HG02970 (cell line): ENCODE data around the gene EIF2B5.
A peak's percentile ranks its signal among the peaks of the same experiment; 100 is the strongest.
"Not testable (repeated sequence)": the region's sequence is repeated elsewhere in the genome, so short reads cannot be mapped to it uniquely, and the experiment has no call there.

Experiments used
- ATAC-seq: cut with Tn5 transposase; IDR thresholded peaks from one replicate; pipeline ENCODE4 v1.9.1; 2021; ENCODE audit warnings: mild to moderate bottlenecking, moderate library complexity, moderate number of reproducible peaks; ENCODE audit not compliant: unreplicated experiment, low FRiP score

Gene EIF2B5

DNA sequence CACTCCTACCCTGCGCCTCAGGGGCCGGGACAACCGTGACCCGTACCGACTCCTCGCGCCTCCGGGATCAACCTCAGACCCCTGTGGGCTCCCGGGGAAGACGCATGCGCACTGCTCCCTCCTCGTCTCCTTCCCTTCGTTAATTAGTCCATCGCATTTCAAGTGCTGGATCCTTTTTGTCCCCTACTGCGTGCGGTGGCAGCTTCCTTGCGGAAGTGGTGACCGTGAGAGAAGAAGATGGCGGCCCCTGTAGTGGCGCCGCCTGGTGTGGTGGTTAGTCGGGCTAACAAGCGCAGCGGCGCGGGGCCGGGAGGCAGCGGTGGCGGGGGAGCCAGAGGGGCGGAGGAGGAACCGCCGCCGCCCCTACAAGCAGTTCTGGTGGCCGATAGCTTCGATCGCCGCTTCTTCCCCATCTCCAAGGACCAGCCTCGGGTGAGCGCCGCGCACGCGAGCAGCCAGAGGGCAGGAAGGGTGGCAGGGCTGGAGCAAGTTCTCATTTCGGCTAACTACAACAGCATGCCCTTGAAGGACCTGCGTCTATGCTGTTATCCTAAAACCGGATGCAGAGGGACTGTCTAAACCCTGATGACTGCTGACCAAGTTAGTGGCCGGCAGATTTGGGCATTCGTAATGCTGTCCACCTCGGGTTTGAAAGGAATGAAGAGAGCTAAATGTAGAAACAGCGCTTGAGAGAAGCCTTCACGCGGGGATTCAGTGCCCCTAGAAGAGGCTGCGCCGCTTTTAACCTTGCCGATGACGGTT is at the start of gene EIF2B5:
EIF2B5 (plus strand) TSS at position 210 of the 762 bp plus-strand sequence; CDS start at position 238, 28 bp downstream.
- peak; percentile 85 for ATAC-seq

DNA sequence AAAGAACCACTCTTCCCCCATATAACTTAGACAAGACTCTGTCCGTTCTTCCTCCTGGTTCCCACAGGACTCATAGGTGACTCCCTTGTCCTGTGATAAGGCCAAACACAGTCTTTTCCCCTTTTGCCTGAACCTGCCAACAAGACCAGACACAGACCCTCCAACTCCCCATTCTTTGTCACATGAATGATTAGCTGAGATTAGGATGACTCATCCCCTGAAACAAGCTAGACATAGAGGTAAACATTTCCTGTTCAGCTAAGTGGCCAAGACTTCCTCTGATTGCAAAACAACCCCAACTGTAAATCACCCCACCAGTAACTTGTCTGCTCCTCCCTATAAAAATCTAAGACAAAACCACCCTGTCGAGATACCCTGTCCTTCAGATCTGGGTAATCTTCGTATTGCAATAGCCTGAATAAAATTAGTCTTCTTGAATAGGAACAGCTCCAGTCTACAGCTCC is 49.7 kb upstream of the EIF2B5 start:
- ATAC-seq: no peak

DNA sequence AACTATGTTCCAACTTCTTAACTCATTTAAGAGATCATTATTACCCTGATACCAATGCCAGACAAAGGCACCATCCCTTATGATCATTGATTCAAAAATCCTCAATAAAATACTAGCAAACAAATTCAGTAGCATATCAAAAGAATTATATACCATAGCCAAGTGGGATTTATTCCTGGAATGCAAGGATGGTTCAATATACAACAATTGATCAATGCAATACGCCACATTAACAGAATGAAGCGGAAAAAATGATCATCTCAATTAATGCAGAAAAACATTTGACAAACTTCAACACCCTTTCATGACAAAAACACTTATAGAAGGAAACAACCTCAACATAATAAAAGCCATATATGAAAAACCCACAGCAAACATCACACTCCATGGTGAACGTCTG is 43.0 kb upstream of the EIF2B5 start:
- ATAC-seq: no peak

DNA sequence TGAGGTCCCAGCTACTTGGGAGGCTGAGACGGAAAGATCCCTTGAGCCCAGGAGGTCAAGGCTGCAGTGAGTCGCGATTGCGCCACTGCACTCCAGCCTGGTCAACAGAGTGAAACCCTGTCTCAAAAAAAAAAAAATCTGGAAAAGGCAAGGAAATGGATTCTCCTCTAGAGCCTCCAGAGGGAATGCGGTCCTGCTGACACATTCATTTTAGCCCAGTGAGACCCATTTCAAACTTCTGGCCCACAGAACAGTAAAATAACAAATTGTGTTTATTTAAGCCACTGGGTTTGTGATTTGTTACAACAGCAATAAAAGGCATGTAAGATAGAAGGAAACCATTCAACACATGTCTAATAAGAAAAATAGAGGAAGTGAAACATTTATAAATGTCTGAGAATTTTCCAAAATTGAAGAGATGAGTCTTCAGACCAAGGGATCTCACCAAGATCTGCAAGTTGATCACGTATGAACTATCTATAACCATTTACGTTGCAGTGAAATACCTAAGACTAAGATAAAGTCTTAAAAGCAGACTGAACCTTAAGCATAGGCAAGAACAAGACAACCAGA is 38.3 kb upstream of the EIF2B5 start, which contains the start of gene HTR3E:
HTR3E (plus strand) TSS at position 254 of the 573 bp plus-strand sequence. CDS start 466 bp downstream, outside the sequence.
- ATAC-seq: no peak

DNA sequence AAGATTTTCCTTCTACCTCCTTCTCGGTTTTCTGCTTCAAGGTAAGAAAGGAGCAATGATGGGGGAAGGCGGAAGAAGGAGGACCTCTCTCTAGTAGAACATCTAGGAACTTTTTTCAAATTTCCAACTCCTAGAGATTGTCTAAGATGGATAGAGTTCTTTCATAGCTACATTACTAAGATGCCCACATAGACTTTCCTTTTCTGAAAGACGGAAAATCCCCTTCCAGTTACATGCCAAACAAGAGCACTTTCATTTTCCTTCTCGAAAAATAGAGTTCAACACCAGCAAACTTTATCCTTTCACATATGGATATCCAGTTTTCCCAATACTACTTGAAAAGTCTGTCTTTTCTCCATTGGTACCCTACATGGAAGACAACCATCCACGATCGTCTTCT is 37.6 kb upstream of the EIF2B5 start:
- ATAC-seq: no peak

DNA sequence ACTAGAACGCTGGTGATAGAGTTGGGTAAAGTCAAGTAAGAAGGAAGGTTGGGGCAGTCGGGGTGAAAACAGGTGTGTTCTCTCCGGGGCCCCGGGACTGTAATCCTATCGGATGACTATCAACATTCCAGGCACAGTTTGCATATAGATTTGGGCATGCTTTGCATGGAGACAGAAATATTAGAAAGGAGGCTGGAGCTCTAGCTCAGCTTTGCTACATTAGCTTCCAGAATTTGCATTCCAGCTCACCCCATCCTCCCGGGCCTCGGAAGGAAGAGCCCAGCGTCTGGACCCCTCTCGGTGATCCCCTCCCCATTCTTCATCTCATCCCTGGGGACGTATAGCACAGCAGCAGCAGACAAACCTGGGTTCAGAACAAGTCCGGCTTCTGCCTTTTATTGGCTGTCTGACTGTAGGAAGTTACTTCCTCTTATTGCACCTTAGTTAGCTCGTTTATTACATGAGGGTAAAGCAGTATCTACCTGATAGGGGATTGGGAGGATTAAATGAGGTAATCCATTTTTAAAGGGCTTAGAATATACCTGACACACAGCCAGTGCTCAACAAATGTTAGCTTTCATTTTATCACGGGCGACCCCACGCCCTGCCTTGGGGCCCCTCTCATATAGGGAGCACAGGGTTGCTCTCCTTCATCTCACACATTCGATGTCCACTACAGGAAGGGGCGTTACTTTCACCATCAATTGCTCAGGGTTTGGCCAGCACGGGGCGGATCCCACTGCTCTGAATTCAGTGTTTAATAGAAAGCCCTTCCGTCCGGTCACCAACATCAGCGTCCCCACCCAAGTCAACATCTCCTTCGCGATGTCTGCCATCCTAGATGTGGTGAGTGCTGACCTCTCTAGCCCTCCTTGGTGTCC is 35.1 kb upstream of the EIF2B5 start:
- no peak for ATAC-seq

DNA sequence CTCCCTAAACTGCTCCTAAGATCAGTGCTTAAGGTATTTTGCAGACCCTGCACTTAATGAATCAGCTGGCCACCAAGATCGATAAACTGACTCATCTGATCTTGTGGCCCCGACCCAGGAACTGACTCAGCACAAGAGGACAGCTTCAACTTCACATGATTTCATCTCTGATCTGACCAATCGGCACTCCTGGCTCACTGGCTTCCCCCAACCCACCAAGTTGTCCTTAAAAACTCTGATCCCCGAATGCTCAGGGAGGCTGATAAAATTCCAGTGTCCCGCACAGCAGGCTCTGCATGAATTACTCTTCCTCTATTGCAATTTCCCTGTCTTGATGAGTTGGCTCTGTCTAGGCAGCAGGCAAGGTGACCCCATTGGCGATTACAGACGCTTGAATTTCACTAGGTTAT is 24.8 kb upstream of the EIF2B5 start:
- no peak for ATAC-seq

DNA sequence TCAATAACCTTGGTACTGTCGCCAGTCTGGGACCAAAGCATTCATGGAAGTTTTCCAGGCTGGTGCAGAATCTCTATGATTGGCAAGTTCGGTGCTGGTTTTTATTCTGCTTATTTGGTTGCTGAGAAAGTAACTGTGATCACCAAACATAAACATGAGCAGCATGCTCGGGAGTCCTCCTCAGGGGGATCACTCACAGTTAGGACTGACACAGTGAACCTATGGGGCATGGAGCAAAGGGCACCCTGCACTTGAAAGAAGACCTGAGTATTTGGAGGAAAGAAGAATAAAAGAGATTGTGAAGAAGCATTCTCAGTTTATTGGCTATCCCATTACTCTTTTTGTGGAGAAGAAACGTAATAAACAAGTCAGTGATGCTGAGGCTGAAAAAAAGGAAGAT is 19.1 kb upstream of the EIF2B5 start:
- no peak for ATAC-seq

DNA sequence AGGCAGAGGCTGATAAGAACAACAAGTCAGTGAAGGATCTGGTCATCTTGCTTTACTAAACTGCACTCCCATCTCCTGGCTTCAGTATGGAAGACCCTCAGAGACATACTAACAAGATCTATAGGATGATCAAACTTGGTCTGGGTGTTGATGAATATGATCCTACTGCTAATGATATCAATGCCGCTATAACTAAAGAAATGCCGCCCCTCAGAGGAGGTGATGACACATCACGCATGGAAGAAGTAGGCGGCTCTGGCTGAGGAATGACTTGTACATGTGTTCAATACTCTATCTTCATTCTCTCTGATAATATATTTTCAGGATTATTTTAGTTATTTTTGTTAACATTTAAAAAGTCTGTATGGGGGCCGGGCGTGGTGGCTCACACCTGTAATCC is 17.5 kb upstream of the EIF2B5 start:
- no peak for ATAC-seq

DNA sequence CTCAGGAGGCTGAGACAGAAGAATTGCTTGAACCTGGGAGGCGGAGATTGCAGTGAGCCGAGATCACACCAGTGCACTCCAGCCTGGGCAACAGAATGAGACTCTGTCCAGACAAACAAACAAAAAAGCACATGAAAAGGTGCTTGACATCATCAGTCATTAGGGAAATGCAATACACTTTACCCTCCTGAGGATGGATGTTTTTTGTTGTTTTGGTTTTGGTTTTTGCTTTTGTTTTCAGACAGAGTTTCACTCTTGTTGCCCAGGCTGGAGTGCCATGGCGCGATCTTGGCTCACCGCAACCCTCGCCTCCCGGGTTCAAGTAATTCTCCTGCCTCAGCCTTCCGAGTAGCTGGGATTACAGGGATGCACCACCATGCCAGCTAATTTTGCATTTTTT is 14.1 kb upstream of the EIF2B5 start:
- not testable (repeated sequence) for ATAC-seq

DNA sequence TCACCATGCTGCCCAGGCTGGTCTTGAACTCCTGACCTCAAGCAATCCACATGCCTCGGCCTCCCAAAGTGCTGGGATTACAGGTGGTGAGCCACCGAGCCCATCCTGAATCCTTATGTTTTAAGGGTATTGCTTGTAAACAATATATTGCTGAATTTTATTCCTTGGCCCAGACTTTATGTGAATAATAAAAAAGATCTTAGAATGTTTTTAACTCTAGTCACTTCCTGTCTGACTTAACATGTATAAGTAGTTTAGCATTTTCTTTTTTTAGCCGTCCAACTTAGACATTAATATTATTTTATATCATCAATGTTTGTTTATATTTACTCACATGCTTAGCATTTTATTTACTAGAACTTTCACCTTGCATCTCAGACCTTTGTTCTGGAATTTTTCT is 9.2 kb upstream of the EIF2B5 start:
- ATAC-seq: no peak

DNA sequence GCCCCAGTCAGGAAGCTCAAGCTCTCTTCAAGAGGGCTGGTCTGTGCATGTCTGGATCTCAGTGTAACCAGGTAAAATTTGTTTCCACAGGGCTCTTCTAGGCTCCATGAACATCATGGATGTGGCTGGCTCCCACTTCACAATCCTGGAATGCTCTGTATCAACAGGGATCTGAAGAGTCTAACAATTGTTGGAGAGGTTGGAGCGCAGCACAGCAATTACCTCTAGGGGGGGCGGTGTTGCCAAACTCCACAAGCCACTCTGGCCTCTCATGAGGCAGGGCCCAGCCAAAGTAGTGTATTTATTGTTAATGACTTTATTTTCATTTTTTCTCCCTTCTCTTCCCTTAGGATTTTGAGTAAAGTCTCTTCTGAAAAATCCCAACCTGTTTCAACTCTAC is 6.1 kb upstream of the EIF2B5 start:
- ATAC-seq: no peak

DNA sequence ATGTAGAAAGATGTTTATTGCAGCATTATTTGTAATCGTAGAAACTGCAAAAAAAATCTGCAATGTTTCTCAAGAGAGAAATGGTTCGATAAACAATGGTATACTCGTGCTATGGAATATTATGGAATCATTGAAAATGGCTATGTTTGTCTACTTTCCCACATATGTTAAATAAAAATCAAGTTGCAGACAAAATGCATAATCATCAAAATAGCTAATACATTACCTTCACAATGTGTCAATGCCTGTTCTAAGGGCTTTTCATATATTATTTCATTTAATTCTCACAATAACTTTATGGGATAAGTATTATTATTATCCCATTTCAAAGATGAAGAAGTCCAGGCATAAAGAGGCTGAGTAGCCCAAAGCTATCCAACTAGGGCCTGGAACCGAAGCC is 2.2 kb upstream of the EIF2B5 start:
- ATAC-seq: no peak

DNA sequence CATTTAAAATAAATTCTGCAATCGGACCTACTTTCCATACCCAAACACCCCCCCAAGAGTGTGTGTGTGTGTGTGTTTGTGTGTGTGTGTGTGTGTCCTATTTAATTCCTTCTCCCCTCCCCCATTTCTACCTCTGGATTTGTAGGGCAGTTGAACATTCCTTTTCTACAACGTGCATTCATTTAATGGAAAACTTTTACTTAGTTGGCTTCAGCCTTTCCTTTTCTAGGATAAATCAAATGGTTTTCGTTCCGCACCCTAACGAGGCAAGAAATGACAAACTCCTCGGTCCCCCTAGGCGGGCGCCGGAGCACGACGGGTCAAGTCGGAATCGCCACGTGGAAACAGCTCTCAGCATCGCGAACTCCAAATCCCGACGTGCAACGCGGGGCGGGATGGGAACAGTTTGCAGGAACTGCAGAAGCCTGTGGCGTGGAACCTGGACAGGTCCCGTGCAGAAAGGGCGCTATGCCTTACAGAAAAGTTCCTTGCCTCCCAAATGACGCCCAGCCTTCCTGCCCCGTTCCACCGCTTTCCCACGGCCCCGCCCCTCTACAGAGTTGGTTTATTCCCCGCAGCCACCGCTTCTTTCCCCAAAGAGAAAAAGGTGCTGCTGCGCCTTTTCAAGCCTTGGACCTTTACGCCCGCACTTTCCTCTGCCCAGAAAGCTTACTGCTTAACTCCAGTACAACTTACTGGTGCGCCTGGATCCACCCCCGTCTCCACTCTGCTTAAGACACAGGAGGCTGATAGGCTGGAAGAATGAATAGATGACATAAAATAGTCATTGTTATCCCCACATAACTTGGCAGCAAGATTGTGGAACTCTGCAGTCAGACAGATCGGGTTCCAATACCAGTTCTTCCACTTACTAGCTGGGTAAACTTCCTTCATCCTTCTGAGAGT is 1.1 kb upstream of the EIF2B5 start:
- ATAC-seq: no peak

DNA sequence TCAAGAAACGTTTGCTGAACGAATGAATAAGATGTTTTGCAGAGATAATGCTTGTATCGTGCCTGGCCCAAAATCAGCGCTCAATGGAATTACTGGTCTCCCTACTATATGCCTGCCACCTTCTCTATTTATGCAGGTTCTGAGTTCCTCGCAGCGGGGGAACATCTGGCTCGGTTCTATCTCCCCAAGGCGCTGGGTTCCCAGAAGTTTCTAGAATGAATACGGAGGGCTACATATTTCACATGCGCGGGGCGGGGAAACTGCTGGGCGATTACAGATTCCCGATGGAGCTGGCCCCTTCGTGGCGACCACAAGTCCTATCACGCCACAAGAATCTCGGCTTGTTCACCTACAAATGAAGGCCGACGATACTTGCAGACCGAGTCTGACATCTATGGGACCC is 411 bp upstream of the EIF2B5 start:
- ATAC-seq: no peak

DNA sequence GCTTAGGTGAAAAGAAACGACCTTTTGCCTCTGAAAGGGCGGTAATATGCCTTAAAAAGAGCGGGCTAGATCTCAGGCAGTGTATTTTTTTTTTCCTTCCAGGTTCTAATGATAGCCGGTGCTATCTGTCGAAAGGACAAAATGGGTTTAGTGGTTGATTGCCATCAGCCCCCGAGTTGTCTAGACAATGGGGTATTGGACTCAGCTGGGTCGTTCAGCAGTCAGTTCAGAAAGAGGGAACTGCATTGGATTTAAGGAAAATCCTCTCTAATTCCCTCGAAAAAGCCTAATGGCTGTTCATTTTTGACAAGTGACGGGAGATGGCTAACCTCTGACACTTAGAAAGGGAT is 728 bp downstream of the EIF2B5 start:
- no peak for ATAC-seq

DNA sequence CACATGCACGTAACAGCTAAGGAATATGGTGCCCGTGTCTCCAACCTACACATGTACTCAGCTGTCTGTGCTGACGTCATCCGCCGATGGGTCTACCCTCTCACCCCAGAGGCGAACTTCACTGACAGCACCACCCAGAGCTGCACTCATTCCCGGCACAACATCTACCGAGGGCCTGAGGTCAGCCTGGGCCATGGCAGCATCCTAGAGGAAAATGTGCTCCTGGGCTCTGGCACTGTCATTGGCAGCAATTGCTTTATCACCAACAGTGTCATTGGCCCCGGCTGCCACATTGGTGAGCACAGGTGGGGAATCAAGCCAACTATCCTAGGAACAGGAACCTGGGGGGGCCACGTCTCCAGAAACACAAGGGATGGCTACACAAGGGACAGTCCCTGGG is 5.3 kb downstream of the EIF2B5 start:
- no peak for ATAC-seq

DNA sequence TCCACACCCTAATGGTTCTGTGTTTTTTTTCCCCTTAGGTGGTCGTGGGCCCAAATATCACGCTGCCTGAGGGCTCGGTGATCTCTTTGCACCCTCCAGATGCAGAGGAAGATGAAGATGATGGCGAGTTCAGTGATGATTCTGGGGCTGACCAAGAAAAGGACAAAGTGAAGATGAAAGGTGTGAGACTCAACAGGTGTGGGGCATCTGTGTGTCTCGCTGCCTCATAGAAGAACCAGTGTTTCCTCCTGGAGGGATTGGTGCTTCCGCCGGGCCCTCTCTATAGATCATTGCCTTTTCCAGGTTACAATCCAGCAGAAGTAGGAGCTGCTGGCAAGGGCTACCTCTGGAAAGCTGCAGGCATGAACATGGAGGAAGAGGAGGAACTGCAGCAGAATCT is 7.0 kb downstream of the EIF2B5 start:
- ATAC-seq: no peak

DNA sequence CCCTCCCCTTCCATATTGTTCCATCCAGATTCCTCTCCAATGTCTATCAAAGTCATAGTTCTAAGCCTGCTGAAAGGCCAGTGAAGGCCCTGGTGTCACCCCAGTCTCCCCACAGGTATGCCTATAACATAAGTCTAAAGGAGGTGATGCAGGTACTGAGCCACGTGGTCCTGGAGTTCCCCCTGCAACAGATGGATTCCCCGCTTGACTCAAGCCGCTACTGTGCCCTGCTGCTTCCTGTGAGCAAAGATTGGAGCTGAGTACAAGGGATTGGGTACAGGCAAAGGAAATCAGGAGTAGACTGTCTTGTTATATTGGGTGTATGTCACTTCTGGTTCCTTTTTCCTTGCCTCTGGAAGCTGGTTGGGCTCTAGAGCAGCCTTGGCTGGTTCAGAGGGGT is 8.2 kb downstream of the EIF2B5 start:
- ATAC-seq: no peak

DNA sequence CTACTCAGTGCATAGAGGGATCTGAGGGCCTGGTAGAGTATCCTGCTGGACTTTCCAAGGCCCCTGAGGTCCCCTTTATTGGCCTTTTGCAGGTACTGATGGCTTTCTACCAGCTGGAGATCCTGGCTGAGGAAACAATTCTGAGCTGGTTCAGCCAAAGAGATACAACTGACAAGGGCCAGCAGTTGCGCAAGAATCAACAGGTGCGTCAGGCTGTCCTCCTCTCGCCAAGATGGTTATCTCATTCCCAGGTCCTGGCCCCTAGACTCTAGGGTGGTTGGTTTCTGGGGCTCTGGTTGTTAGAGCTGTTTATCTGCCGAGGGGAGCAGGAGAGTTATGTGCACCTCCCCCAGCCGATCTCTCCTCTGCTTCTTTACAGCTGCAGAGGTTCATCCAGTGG is 9.3 kb downstream of the EIF2B5 start:
- ATAC-seq: no peak
